K562 (cell line): ENCODE data around the gene CUX1. TPM values are rescaled to one million over a fixed set of nuclear protein-coding genes. Genes with fewer than 3 reads are reported as not detected.
A peak's percentile ranks its signal among the peaks of the same experiment; 100 is the strongest.

Experiments used
- BRD4 ChIP-seq: fragments of 200-600 bp; sonication (generic); IDR thresholded peaks from 2 replicates; pipeline ENCODE4 v1.6.1; 2017; ENCODE audit warnings: inconsistent platforms
- CXXC5 ChIP-seq: fragments of 250-450 bp; sonication (Bioruptor Pico); IDR thresholded peaks from 2 replicates; pipeline ENCODE4 v1.8.0; 2022; ENCODE audit warnings: inconsistent platforms, mild to moderate bottlenecking, moderate library complexity
- GABPB1 ChIP-seq: sonication (generic); formaldehyde crosslinking; IDR thresholded peaks from 2 replicates; pipeline ENCODE4 v1.8.0; 2022; ENCODE audit warnings: mild to moderate bottlenecking, missing genetic modification reagents
- HDAC1 ChIP-seq, 2 experiments: fragments of 450-650 bp; IDR thresholded peaks; 2 replicates each; pipeline ENCODE4 v1.6.1; 2016 to 2017; ENCODE audit warnings: inconsistent platforms in 1 of 2, mild to moderate bottlenecking in 1 of 2, moderate library complexity in 1 of 2
- HLTF ChIP-seq: fragments of 450-650 bp; IDR thresholded peaks from 2 replicates; pipeline ENCODE4 v1.6.1; 2016
- JUND ChIP-seq, 2 experiments: IDR thresholded peaks; 2 replicates in 1 of 2; 3 replicates in 1 of 2; pipeline ENCODE4 v1.6.1; 2011; ENCODE audit warnings: borderline replicate concordance in 2 of 2, low read depth in 2 of 2, low read length in 2 of 2, improper control_type of control experiment in 1 of 2, missing biosample characterization in 1 of 2, missing genetic modification characterization in 1 of 2, missing genetic modification reagents in 1 of 2
- KDM1A ChIP-seq, 2 experiments: fragments of 450-650 bp; IDR thresholded peaks; 2 replicates each; pipeline ENCODE4 v1.6.1; 2016; ENCODE audit warnings: mild to moderate bottlenecking in 2 of 2
- KLF6 ChIP-seq: fragments of 250-450 bp; sonication (Bioruptor Pico); IDR thresholded peaks from 2 replicates; pipeline ENCODE4 v1.4.0; 2020; ENCODE audit warnings: mild to moderate bottlenecking, moderate library complexity, borderline replicate concordance
- POLR3G ChIP-seq: IDR thresholded peaks from 2 replicates; pipeline ENCODE4 v1.6.1; 2011; ENCODE audit not compliant: insufficient read length, insufficient replicate concordance; ENCODE audit errors: extremely low read depth
- RBM34 ChIP-seq: fragments of 200-400 bp; formaldehyde crosslinking; IDR thresholded peaks from 2 replicates; pipeline ENCODE4 v1.6.1; 2018; ENCODE audit warnings: low read length, borderline replicate concordance; ENCODE audit not compliant: insufficient read depth
- XRCC4 ChIP-seq: IDR thresholded peaks from one replicate; pipeline ENCODE4 v1.6.1; 2011; ENCODE audit not compliant: insufficient read depth, insufficient read length; ENCODE audit errors: extremely low read depth
- ZNF12 ChIP-seq: sonication (generic); formaldehyde crosslinking; IDR thresholded peaks from 2 replicates; pipeline ENCODE4 v1.4.0; 2020; ENCODE audit warnings: mild to moderate bottlenecking, missing genetic modification reagents
- ZNF121 ChIP-seq: sonication (generic); formaldehyde crosslinking; conservative IDR thresholded peaks from 2 replicates; pipeline ENCODE4 v1.8.0; 2022; ENCODE audit warnings: missing genetic modification reagents
- ZNF253 ChIP-seq: fragments of 250-450 bp; sonication (Bioruptor Pico); conservative IDR thresholded peaks from 2 replicates; pipeline ENCODE4 v1.6.1; 2021; ENCODE audit warnings: mild to moderate bottlenecking
- ZNF354B ChIP-seq: fragments of 250-450 bp; sonication (Bioruptor Pico); IDR thresholded peaks from 2 replicates; pipeline ENCODE4 v1.4.0; 2020
- ZNF384 ChIP-seq: IDR thresholded peaks from 2 replicates; pipeline ENCODE4 v1.6.1; 2012; ENCODE audit warnings: low read depth, low read length, improper control_type of control experiment
- ZNF445 ChIP-seq: fragments of 250-450 bp; sonication (Bioruptor Pico); IDR thresholded peaks from 2 replicates; pipeline ENCODE4 v1.4.0; 2020; ENCODE audit warnings: low read depth, mild to moderate bottlenecking, moderate library complexity
- ZNF551 ChIP-seq: fragments of 250-450 bp; sonication (Bioruptor Pico); IDR thresholded peaks from 2 replicates; pipeline ENCODE4 v1.5.0; 2021; ENCODE audit warnings: mild to moderate bottlenecking, moderate library complexity
- polyA plus RNA-seq, 8 experiments: library from polyadenylated mRNA; depleted of rRNA in 4 of 8; stranded (reverse) in 5 of 8; unstranded in 3 of 8; fragments of >200 nt; fragmentation: Nextera tagmentation in 2 of 8; fragmentation: Illumina TruSeq in 1 of 8; extraction: Ambion mirVana in 2 of 8; extraction: Trizol in 1 of 8; gene quantifications; 2 replicates each; pipeline versions ENCODE4 v1.2.1 to v1.2.3, GENCODE V29; 2011 to 2014; ENCODE audit warnings: inconsistent platforms in 1 of 8, missing spikeins in 1 of 8
- total RNA-seq, 7 experiments: library from RNA; depleted of rRNA in 6 of 7; stranded (reverse); fragments of >200 nt in 6 of 7; fragmentation: Illumina TruSeq in 2 of 7; extraction: Trizol in 2 of 7; gene quantifications; 2 replicates each; pipeline versions ENCODE4 v1.2.1 to v1.2.3, GENCODE V29; 2011 to 2021; ENCODE audit warnings: low replicate concordance in 1 of 7
- TF ChIP-seq, protein P1 (sequence below), 2 experiments: IDR thresholded peaks; 2 replicates each; pipeline ENCODE4 v1.6.1; 2011; ENCODE audit warnings: borderline replicate concordance in 1 of 2, control low read depth in 1 of 2, low read depth in 1 of 2, low read length in 1 of 2, mild to moderate bottlenecking in 1 of 2, mixed read lengths in 1 of 2, moderate library complexity in 1 of 2; ENCODE audit not compliant: insufficient read depth in 1 of 2, insufficient read length in 1 of 2, poor library complexity in 1 of 2, severe bottlenecking in 1 of 2; ENCODE audit errors: extremely low read depth in 1 of 2
- TF ChIP-seq, protein P2 (sequence below): fragments of 250-450 bp; sonication (Bioruptor Pico); IDR thresholded peaks from 2 replicates; pipeline ENCODE4 v1.8.0; 2022; ENCODE audit warnings: moderate library complexity, mild to moderate bottlenecking, inconsistent platforms
- TF ChIP-seq, protein P3 (sequence below): sonication (generic); formaldehyde crosslinking; IDR thresholded peaks from 2 replicates; pipeline ENCODE4 v1.8.1; 2023; ENCODE audit warnings: mild to moderate bottlenecking, missing genetic modification reagents, moderate library complexity
- TF ChIP-seq, protein P4 (sequence below): fragments of 250-450 bp; sonication (Bioruptor Pico); IDR thresholded peaks from 2 replicates; pipeline ENCODE4 v1.4.0; 2020; ENCODE audit warnings: mild to moderate bottlenecking, moderate library complexity
- TF ChIP-seq, protein P5 (sequence below): fragments of 250-450 bp; sonication (Bioruptor Pico); IDR thresholded peaks from 2 replicates; pipeline ENCODE4 v1.8.0; 2021; ENCODE audit warnings: borderline replicate concordance, mild to moderate bottlenecking, moderate library complexity; ENCODE audit not compliant: poor library complexity, severe bottlenecking

The CUX1 gene
- total and polyA plus RNA-seq, 9 of the 15 experiments (the other 6 are each of a cell fraction or from before 2014, with no cell fraction given), result 3.6 to 55.3 (median 25.2) TPM

DNA sequence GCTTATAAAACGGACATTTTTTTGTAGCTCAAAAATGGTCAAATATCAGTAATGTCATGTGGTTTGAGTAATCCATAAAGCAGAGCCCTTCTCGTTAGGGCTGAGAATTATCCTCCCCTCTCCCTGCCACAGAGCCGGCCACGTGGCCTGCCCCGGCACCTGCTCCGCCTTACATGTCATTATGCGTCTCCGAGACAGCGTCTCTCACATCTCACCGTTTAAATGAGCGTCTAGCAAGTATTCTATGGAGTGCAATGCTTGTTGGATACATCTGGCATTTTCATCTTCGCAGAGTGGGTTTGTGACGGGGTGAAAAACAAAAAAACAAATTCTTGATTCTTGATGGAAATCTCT, 86.1 kb downstream of the CUX1 start (continued):
- no peak for TF ChIP-seq POLR3G
- TF ChIP-seq CXXC5, result no peak
- TF ChIP-seq, protein P1, sequence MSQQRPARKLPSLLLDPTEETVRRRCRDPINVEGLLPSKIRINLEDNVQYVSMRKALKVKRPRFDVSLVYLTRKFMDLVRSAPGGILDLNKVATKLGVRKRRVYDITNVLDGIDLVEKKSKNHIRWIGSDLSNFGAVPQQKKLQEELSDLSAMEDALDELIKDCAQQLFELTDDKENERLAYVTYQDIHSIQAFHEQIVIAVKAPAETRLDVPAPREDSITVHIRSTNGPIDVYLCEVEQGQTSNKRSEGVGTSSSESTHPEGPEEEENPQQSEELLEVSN (IDR thresholded peaks at IDR 0.05; ENCODE audit: borderline replicate concordance in 1 of 2, extremely low read depth in 1 of 2, insufficient read depth in 1 of 2, insufficient read length in 1 of 2, low read depth in 1 of 2, low read length in 1 of 2, poor library complexity in 1 of 2, severe bottlenecking in 1 of 2), result peak; percentile 60 to 75
- TF ChIP-seq ZNF354B (CRISPR knock-in tag), result no peak
- TF ChIP-seq, protein P2, sequence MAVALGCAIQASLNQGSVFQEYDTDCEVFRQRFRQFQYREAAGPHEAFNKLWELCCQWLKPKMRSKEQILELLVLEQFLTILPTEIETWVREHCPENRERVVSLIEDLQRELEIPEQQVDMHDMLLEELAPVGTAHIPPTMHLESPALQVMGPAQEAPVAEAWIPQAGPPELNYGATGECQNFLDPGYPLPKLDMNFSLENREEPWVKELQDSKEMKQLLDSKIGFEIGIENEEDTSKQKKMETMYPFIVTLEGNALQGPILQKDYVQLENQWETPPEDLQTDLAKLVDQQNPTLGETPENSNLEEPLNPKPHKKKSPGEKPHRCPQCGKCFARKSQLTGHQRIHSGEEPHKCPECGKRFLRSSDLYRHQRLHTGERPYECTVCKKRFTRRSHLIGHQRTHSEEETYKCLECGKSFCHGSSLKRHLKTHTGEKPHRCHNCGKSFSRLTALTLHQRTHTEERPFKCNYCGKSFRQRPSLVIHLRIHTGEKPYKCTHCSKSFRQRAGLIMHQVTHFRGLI (CRISPR knock-in tag), result no peak
- TF ChIP-seq GABPB1 (CRISPR knock-in tag), result 0 out of 2 replicates have a peak, but pooled peaks have one; percentile 44
- no peak for TF ChIP-seq ZNF384
- TF ChIP-seq ZNF12, result peak; percentile 71; the same call in 1 of the 2 replicates
- TF ChIP-seq HLTF, result no peak
- TF ChIP-seq XRCC4, result no peak
- TF ChIP-seq KLF6 (CRISPR knock-in tag), result no peak
- TF ChIP-seq BRD4, result 0 out of 2 replicates have a peak, but pooled peaks have one; percentile 36
- TF ChIP-seq ZNF253 (CRISPR knock-in tag), result no peak
- TF ChIP-seq, protein P3, sequence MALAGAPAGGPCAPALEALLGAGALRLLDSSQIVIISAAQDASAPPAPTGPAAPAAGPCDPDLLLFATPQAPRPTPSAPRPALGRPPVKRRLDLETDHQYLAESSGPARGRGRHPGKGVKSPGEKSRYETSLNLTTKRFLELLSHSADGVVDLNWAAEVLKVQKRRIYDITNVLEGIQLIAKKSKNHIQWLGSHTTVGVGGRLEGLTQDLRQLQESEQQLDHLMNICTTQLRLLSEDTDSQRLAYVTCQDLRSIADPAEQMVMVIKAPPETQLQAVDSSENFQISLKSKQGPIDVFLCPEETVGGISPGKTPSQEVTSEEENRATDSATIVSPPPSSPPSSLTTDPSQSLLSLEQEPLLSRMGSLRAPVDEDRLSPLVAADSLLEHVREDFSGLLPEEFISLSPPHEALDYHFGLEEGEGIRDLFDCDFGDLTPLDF, result no peak
- TF ChIP-seq ZNF121, result no peak
- TF ChIP-seq HDAC1 (IDR thresholded peaks at IDR 0.05), result peak in 1 of 2 experiments; percentile 74; a peak in 2 of 4 replicates
- TF ChIP-seq, protein P4, sequence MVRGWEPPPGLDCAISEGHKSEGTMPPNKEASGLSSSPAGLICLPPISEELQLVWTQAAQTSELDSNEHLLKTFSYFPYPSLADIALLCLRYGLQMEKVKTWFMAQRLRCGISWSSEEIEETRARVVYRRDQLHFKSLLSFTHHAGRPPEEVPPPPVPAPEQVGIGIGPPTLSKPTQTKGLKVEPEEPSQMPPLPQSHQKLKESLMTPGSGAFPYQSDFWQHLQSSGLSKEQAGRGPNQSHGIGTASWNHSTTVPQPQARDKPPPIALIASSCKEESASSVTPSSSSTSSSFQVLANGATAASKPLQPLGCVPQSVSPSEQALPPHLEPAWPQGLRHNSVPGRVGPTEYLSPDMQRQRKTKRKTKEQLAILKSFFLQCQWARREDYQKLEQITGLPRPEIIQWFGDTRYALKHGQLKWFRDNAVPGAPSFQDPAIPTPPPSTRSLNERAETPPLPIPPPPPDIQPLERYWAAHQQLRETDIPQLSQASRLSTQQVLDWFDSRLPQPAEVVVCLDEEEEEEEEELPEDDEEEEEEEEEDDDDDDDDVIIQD (CRISPR knock-in tag), result no peak
- TF ChIP-seq JUND (IDR thresholded peaks at IDR 0.05; ENCODE audit: borderline replicate concordance, low read depth, low read length), result peak; percentile 54; the same call in 1 of the 2 replicates
- TF ChIP-seq JUND (tag; IDR thresholded peaks at IDR 0.05; ENCODE audit: borderline replicate concordance, low read depth, low read length), result no peak; the same call in 2 of the 3 replicates
- TF ChIP-seq ZNF445 (CRISPR knock-in tag), result no peak
- TF ChIP-seq, protein P5, sequence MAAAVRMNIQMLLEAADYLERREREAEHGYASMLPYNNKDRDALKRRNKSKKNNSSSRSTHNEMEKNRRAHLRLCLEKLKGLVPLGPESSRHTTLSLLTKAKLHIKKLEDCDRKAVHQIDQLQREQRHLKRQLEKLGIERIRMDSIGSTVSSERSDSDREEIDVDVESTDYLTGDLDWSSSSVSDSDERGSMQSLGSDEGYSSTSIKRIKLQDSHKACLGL (CRISPR knock-in tag), result peak; percentile 36
- TF ChIP-seq KDM1A (IDR thresholded peaks at IDR 0.05), result no peak
- TF ChIP-seq RBM34, result no peak
- no peak for TF ChIP-seq ZNF551 (CRISPR knock-in tag)
